Measurements from ENCODE around the gene TGFBR2.
"Not testable (repeated sequence)": the region's sequence is repeated elsewhere in the genome, so short reads cannot be mapped to it uniquely, and the experiment has no call there.

The TGFBR2 gene

DNA sequence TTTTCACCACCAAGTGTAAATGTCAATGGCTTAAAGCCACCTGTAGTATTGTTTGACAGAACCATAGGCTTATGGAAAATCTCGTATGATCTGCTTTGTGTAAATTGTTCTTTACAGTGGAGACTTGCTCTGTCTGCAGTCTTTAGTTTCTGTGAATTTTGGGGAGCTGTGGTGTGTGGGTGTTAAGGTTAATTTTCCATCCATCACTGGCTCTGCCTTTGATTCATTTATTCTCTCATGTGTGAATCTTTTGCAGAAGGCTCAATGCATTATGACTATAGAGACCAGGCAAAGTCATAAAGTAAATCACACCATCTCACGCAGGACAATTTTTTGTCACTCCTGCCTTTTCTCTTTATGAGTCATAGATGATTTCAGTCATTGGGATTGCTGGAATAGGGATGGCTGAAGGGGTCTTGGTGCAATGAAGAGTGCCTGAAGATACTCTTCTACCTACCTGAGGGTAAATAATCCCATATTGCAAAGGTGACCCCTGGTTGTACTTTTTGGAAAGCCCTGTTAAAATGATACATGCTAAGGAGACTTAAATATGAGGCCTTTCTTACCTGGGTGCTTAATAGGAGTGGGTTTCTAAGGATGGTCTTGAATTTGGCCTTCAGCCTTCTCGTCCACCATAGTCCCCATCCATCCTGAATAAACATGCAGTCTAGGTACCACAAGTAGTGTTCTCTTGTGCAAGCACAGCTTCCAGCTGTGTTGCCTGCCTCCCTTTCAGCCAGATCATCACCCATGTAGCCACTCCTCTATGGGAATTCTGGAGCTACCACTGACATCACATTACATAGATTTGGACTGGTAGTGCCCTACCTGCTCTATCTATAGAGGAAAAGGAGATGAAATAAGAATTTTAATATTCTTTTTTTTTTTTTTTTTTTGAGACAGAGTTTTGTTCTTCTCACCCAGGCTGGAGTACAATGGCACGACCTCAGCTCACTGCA is 14.3 kb downstream of the TGFBR2 start:
- DNase-seq, result no peak

DNA sequence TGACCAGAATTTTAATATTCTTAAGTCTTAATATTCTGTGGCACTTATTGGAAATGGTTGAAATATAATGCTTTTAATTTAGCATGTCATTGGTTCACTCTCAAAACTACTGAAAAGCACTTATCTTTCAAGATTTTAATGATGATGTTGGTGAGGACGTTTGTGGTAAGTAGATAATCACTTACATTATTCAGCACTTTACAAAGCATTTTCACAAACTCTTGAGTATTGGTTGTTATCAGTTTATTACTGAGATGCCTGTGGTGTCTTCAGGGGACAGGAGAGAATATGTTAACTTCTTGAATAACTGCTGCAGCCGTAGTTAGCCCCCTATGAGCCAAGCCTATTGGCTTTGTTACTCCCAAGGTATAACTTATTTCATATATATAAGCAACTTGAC is 15.2 kb downstream of the TGFBR2 start:
- no peak for DNase-seq

DNA sequence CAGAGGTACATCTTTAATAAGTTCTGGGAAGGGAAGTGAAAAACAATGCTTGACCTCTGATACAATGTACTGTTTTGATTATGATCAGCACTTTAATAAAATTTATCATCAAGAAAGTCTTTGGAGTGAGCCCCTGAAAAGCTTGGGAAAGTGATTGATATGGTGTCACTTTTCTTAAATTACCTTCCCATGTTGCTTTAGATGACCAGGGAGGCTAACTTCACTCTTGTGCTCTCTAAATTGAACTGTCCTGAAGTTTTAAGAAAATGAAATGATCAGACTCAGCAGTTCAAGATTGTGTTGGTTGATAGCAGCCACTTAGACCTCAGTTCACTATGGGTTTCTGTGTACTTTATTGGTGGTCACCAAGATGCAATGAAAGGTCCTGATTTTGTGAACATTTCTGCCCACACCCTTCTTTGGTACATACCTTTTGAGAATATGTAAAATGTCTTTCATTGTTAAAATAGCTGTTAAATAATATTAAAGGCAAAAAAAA is 15.7 kb downstream of the TGFBR2 start:
- DNase-seq, result no peak

DNA sequence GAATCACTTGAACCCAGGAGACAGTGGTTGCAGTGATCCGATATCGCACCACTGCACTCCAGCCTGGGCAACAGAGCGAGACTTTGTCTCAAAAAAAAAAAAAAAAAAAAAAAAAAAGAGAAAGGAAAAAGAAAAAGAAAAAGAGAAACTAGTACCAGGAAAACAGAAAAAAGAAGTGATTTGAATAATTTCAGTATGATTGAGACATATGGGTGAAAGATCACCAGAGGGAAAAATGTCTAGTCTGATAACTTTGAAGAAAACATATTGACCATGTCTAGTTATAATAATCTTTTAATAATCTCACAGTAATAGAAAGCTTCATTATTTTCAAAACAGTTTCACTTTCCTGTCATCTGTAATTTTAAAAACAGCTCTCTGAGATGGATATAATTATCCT is 16.4 kb downstream of the TGFBR2 start:
- DNase-seq, result no peak

DNA sequence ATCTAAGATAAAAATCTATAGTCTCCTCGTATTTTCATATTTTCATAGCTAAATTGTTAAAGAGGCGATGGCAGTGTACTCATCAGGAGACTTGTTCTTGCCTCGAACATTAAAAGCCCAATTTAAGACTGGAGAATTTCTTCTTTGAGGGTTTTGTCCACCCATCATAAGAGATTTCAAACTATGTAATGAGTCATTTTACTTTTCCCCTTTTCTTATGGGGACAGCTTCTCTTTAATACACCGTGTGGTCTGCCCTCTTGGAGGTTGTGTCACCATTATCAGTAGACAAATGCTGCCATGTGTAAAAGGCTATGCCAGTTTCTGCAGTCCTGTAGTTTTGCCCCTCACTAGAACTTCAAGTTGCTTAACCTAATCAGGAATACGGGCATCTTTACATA is 16.9 kb downstream of the TGFBR2 start:
- DNase-seq, result peak; percentile 63

DNA sequence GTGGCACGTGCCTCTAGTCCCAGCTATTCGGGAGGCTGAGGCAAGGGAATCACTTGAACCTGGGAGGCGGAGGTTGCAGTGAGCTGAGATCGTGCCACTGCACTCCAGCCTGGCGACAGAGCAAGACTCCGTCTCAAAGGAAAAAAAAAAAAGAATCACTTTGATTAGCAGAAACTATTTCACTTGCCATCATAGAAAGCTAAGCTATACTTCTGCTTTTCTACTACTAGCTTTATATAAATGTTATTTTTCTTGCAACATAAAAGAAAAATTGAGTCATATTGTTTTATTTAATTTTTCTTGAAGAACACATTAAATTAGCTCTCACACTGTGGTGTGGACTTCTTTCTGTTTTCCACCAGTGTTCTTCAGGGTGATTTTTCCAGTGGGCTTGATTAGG is 18.1 kb downstream of the TGFBR2 start:
- not testable (repeated sequence) for DNase-seq

DNA sequence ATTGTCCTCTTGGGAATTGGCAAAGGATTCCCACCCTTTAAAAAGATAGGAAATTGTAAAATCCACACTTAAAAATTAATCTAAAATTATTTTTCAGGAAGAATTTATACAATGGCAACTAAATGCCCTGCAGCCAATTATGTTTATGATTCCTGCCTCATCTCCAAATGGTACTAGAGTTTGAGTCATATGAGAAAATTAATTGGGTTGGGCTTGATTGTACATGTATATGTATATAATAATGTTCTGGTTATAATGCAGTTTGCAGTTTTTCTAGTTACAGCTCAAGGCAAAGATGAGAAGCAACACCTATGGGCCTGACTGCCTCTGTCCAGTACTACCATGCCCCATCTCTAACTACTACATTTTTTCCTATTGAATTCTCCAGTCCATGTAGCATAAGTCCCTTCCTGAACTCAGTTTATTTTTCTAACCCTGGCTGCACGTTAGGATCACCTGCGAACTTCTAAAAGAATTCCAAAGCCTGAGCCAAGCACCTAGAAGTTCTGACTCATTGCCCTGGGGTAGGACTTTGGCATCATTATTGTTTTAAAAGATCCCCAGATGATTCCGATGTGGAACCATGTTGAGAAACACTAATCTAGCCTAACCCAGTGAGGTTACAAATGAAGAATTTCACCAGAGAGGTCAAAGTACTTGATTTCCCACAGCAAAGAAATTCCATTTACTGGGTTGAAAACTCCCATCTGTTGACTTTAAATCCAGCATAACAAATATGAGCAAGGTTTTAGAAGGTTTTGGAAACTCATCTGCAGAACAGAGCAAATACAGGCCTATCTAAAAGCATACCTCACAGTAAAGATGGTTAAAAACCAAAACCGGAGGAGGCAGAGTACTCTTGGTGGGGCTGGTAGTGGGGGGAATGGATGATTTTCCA is 19.4 kb downstream of the TGFBR2 start:
- peak; percentile 38 for DNase-seq

DNA sequence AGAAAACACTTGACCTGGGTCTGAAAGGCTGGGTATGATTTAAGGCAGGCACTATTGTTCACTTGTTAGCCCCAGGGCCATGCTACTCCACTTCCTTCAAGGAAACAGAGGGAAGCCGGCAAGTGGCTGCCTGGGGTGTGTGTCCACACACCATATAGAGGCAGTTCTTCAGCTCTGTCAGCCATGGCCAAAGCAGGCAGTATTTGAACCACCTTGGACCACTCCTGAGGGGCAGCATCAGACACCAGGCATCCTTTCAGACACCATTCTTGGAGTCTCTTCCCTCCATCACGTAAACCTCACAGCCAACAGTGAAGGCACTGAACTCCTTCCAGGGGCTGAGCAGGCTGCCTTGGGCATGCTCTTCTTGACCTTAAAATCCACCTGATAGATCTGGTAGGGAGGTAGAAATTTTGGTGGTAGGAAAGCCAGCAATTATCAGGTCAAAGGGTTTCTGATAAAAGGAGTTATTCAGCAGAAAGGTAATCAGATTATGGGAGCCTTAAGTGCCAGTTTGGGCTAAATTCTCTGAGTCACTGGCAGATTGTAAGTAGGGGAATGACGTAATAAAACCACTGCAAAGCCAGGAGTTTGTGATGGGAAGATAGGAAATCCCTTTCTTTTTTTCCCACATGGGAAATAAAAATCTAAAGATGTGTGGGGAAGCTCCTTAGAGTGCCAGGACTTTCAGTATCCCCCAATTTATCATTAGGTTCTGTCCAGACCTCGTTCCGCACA is 20.2 kb downstream of the TGFBR2 start:
- no peak for DNase-seq

DNA sequence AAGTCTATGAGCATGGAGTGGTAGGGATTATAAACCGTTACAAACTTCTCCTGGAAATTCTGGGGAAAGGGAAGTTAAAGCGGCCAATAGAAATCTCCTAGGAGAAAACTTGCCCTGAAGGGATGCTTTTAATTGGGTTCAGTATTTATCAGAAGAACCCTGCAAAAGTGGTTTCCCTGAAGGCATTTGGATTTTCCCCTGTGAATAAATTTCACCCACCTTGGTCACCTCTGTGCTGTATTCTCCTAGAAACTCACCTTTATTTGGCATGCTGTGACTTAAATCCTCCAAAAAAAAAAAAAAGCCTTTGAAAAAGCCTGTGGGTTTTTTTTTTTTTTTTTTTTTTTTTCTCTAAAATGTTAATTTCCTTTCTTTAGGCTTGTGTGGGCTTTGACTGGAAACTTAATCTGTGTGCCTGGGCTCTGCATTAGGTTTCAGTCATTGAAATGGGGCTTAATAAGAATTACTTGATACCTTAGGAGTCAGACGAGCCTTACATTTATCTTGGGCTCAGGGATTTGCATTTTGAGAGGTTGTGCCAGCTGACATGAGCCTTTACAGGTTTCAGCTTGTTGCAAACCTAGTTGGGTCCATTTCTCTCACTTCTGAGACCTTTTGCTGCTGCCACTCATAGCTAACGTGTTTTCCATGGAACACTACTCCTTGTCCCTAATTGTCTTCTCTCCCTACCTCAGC is 22.0 kb downstream of the TGFBR2 start:
- DNase-seq, result no peak

DNA sequence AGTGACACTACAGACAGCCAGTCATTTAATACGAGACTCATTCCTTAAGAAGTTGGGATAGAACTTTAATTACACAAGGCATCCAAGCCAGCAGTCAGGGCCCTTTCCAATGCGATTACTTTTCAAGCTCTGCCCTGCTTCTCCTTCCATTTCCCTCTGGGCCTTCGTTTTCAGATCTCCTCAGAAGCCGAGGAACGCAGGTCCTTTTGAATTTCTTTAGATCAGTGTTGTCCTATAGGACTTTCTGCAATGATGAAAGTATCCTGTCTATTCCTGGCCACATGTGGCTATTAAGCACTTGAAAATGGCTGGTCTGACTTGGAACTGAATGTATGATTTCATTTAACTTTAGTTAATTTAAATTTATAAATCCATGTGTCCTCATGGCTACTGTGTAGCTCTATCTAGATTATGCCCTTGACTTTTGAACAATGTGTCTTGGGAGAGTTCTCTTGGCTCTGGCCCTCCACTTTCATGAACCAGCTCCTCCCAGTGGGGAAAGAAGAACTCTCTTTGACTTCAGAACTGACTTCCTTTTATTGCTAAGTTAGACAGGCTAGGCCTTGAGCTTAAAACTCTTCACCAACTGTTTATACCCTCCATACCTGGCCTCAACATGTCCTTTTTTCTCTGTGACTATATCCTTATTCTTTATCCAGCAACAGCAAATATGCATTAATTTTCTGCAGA is 22.6 kb downstream of the TGFBR2 start:
- no peak for DNase-seq

DNA sequence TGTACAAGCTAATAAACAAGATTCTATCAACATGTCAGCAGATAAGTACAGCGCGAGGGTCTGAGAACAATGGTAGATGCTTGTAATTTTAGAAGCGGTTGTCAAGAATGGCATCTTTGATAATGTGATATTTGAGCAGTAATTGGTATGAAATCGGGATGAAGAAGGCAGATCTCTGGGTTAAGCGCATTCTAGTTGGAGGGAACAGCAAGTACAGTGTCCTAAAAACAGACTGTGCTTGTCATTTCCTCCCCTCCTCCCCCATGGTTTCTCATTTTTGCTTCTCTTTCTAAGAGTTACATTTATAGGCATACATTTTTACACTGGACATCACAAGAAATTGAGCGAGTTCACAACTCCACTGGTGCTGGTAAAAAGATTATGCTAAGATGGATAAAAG is 23.3 kb downstream of the TGFBR2 start:
- no peak for DNase-seq

DNA sequence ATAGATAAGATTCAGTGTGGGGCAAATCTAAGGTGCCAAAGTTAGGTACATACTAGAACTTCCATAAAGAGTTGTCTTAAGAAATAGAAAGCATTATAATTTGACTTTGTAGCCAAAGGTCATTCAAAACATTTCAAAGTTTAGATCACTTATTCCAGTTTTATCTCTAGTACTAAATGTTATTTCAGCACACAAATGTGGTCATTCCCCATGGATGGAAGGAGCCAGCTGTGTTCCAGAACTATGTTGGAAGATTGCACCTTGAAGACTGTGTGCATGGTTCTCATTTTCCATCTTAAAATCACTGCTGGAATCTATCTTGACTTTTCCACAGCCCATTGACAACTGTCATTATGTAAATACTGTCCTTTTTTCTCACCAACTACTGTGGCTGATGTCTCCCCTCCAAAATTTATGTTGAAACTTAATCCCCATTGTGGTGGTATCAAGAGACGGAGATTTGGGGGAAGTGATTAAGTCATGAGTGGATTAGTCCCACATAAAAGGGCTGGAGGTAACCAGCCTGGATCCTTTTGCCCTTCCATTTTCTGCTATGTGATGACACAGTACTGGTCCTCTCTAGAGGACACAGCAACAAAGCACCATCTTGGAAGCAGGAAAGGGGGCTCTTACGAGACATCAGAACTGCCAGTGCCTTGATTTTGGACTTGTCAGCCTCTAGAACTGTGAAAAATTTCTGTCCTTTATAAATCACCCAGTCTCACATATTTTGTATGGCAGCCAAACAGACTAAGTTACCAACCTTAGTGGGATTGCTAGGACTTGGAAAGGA is 24.0 kb downstream of the TGFBR2 start:
- no peak for DNase-seq

DNA sequence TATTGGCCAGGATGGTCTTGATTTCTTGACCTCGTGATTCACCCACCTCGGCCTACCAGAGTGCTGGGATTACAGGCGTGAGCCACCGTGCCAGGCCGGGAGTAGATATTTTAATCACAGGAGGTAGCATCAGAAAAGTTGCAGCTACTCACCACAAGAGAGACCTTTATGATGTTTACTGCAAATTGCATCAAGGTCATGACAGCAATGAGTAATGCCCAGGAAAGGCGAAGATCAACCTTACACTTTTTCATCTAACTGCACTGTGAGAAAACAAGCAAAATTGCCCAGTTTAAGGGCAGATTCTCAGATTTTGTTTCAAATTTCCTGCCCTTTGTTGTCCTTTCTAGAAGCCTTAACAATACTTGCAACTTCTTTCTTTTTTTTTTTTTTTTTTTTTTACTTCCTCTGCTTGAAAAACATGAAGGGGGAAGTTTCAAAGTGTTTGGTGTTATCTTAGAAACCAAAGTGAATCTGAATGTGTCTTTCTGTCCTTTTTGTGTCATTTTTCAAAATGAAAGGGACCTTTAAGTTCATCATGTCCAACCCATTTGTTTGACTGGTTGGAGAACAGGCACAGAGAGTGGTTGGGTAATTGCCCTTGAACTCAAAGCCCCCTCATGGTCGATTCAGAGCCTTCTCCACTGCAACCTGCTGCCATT is 25.0 kb downstream of the TGFBR2 start:
- DNase-seq, result no peak

DNA sequence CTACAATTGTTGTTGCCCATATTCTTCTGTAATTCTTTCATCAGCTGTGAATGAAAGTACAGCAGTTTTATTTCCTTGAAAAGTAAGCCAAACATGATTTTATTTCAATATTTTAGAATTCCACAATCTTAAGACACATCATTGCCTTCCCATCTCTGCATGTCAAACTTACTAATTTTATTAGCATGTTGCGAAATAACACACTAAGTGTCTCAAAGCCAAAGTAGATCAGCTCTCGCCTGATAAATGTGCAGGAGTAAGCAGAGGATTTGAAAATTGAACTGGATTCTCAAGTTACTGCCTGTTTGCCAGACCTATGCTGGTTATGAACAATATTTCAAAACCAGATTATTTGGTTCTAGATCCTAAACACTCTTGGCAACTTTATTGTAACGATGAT is 25.7 kb downstream of the TGFBR2 start:
- no peak for DNase-seq

DNA sequence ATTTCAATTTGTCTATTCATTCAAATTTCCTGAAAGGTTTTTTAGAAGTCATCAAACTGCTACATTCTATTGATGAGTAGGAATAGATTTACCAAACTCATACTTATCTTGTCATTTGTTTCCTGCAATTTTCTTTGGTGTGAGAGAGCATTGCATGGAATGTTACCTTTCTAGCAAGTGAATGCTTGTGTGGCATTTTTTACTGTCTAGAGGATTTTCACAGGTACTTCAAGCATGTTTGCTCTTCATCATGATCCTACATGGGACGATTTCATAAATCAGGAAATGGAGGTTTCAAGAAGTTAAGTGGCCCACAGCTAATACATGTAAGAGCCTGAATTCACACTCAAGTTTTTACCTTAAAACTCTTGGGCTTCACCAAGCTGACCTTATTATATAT is 26.1 kb downstream of the TGFBR2 start:
- DNase-seq, result no peak

DNA sequence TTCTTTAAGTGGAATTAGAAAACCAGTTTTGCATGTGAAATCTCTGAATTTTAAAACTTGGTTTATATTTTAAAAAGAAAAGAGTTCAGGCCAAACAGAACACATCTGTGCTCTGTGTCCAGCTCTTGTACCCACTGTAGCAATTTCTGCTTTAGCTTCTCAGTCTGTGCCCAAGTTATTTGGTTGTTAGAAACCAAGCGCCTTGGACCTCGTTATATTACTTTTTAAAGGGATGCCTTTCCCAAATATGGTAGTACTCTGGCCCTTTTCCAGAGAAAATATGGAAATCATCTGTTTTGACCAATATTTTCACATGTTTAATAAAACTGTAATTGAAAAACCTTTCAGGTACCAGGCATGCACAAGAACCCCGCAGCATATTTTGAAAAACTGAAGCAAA is 27.3 kb downstream of the TGFBR2 start:
- no peak for DNase-seq

DNA sequence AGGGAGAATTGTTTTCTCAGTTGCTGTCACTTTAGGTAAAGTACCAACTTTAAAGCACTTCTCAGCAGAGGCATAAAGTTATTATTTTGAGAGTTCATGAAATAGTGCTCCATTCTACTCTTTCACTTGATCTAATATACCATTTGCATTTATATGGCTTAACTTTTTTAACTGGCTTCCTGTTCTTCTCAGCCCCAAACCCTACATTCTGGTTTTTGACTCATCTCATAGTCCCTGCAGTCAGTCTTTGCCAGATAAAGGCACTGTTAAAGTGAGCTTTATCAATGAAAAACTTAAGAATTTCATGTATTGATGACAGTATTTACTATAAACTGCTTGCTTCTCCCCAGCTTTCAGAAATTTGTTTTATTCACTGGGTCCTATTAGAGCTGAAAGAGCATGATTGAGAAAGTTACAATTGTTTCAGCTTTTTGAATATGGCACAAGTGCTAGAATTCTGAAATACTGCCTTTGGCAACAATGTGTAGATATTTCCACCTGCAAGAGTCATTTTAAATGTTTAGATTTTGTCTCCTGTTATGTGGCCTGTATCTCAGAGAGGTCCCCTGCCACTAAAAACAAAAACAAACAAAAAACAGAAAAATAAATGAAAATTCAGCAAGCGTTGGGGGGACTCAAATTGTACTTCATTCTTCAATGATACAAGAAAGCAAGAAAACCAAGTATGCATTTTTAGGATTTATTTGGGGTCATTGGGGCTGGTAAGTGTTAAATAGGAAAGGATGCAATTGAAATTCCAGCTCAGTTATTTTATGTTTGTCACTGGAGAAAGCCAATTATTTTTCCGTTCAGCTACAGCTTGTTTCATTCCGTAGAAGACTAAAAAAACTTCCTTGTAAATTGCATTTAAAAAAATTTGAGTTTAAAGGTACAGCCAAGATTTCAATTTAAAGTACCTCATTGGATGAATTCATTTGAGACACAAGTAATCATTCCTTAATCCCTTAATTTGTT is 28.6 kb downstream of the TGFBR2 start:
- no peak for DNase-seq
